Mesodermal cell (in vitro differentiated cells): ENCODE measurements around the gene FBXW5. TPM values are rescaled to one million over a fixed set of nuclear protein-coding genes. Genes with fewer than 3 reads are reported as not detected.

ENCODE experiments used
- H3K27ac ChIP-seq: 2 replicates; pipeline ENCODE4 v1.7.0; 2013; ENCODE audit warnings: mild to moderate bottlenecking, low read depth, low read length, moderate library complexity; ENCODE audit not compliant: severe bottlenecking
- H3K36me3 ChIP-seq: 2 replicates; pipeline ENCODE4 v1.7.1; 2013; ENCODE audit warnings: mild to moderate bottlenecking, low read length, moderate library complexity; ENCODE audit not compliant: control insufficient read depth, insufficient read depth
- H3K4me1 ChIP-seq: one replicate; pipeline ENCODE4 v1.7.1; 2013; ENCODE audit warnings: mild to moderate bottlenecking, low read length; ENCODE audit not compliant: insufficient read depth, control insufficient read depth, poor library complexity, severe bottlenecking
- H3K4me3 ChIP-seq: 2 replicates; pipeline ENCODE4 v1.7.0; 2013; ENCODE audit warnings: low read length, control low read depth, mild to moderate bottlenecking; ENCODE audit not compliant: insufficient read depth, poor library complexity, severe bottlenecking; ENCODE audit errors: extremely low read depth
- H3K9me3 ChIP-seq: 2 replicates; pipeline ENCODE4 v1.7.1; 2013; ENCODE audit warnings: mild to moderate bottlenecking, low read length, moderate library complexity; ENCODE audit not compliant: control insufficient read depth
- WGBS, 2 experiments: methylation state at CpG; one replicate each; pipeline ENCODE4 v1.1.5; 2013; ENCODE audit warnings: missing lambda C conversion rate in 2 of 2; ENCODE audit not compliant: insufficient coverage in 2 of 2; 5-methylcytosine and 5-hydroxymethylcytosine counted together
- polyA plus RNA-seq, 2 experiments: library from polyadenylated mRNA; stranded (reverse); fragments of 50-300 nt; gene quantifications; one replicate each; pipeline ENCODE4 v1.2.3, GENCODE V29; 2013

Gene FBXW5
- 65.1 TPM for polyA plus RNA-seq (2013, experiment 1 of 2)
- polyA plus RNA-seq (2013, experiment 2 of 2): 57.7 TPM

DNA sequence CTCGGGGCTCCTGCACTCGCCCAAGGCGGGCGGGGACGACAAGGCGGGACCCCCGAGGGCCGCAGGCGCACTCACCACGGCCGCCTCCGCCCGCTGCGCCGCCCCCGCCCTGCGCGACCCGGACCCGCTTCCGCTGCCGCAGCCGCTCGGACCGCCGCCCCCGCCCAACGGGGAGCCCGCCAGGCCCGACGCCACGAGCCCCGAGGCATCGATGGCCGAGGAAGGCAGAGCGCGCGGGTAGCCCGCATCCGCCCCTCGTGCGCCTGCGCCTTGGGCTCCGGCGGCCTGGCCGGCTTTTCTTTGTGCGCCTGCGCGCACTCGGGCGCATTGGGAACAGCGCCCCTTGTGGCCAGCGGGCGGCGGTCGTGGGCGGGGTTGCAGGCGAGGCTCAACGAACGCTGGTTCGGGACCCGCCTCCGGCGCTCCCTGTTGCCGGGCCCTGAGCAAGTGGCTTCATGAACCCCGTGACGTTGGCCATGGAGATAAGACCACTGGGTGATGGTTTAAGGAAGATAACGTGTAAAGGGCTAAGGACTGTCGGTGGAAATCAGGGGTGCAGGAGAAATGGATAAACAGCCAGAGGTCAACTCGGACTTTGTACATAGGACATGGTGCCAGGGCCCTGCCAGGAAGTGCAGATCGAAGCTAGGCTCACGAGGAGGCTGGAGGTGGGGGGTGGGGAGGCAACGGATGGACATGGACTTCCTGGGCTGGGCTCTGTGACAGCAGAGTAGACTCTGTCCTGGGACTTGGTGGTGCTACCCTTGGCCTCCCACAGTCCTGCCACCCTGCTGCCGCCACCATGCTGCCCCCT is at the start of gene FBXW5, which contains the start of gene C8G:
Gene FBXW5 (minus strand): TSS at position 220 of the 814 bp plus-strand sequence. CDS start 655 bp downstream, outside the sequence.
Gene C8G (plus strand): TSS at position 725 of the 814 bp plus-strand sequence. CDS start 78 bp downstream, at position 803.
- WGBS, 2 experiments: 7 to 8% methylated on average over 62 to 73 of the region's 74 CpGs
- Histone ChIP-seq H3K4me1 (peaks cover 4% of the 10 kb centered on the region), H3K9me3 (no peaks in the 10 kb centered on the region), H3K4me3 (peak within 1 kb of the TSS; percentile 82), H3K27ac (no peak within 1 kb of the TSS), H3K36me3 (peaks cover 35% of the 10 kb centered on the region)

- Histone ChIP-seq H3K4me3 (peak overlapping the region; percentile 72), H3K9me3 (peaks cover 8% of the 10 kb centered on the region), H3K4me1 (peaks cover 19% of the 10 kb centered on the region), H3K27ac (no peak overlapping the region), H3K36me3 (peaks cover 12% of the 10 kb centered on the region)
- WGBS, 2 experiments: 42 to 44% methylated on average over 17 of the region's 18 CpGs
Measured at GRCh38 chr9:136992819-136993369, 48.4 kb upstream of the FBXW5 start.

- Histone ChIP-seq H3K27ac (no peak within 1 kb of the TSS), H3K9me3 (peaks cover 8% of the 10 kb centered on the region), H3K4me1 (peaks cover 19% of the 10 kb centered on the region), H3K4me3 (peak within 1 kb of the TSS; percentile 72), H3K36me3 (peaks cover 12% of the 10 kb centered on the region)
- WGBS, 2 experiments: 2 to 5% methylated on average over 41 to 58 of the region's 92 CpGs
Measured at GRCh38 chr9:136991993-136992818, 47.7 kb upstream of the FBXW5 start, which contains the start of gene PAXX. PAXX (plus strand) TSS chr9:136992422; CDS start chr9:136992444, 22 bp downstream.

- Histone ChIP-seq H3K4me1 (peaks cover 10% of the 10 kb centered on the region), H3K4me3 (no peak overlapping the region), H3K36me3 (peaks cover 12% of the 10 kb centered on the region), H3K9me3 (peaks cover 8% of the 10 kb centered on the region), H3K27ac (no peak overlapping the region)
- 79 to 86% methylated on average over 7 to 9 of the region's 10 CpGs for WGBS, 2 experiments
Measured at GRCh38 chr9:136990242-136990911, 45.8 kb upstream of the FBXW5 start.

DNA sequence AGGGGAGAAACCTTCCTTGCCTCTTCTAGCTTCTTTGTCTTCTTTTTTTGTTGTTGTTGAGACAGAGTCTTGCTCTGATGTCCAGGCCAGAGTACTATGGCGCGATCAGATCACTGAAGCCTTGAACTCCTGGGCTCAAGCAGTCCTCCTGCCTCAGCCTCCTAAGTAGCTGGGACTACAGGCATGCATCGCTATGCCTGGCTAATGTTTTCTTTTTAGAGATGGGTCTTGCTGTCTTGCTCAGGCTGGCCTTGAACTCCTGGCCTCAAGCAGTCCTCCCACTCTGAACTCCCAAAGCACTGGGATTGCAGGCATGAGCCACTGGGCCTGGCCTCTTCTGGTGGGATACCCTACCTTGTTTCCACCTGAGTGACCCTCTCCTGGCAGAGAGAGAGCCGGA is 44.3 kb upstream of the FBXW5 start:
- H3K9me3 ChIP-seq: peaks cover 8% of the 10 kb centered on the region
- H3K4me3 ChIP-seq: no peak overlapping the region
- H3K27ac ChIP-seq: no peak overlapping the region
- WGBS, 2 experiments: 92 to 95% methylated on average over 2 to 4 of the region's 4 CpGs
- peaks cover 10% of the 10 kb centered on the region for H3K4me1 ChIP-seq
- peaks cover 5% of the 10 kb centered on the region for H3K36me3 ChIP-seq

DNA sequence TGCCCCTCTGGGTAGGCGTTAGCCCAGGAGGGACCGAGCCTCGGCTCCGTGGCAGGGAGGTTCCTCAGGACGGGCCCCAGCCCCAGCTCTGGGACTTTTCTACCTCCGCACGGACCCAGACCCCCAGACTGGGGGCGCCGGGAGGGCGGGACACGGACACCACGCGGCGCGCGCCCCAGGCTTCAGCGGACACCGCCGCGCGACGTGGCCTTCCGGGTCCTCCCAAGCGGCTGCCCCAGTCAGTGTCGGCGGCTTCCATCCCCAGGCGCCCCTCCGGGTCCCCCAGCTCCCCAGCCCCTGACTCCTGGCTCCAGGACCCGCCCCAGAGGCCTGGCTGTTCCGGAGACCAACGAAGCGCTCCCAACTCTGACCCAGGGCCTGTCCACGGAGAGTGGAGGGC is 41.3 kb upstream of the FBXW5 start:
- WGBS, 2 experiments: 76 to 79% methylated on average over 30 to 33 of the region's 33 CpGs
- peaks cover 11% of the 10 kb centered on the region for H3K4me1 ChIP-seq
- no peak overlapping the region for H3K27ac ChIP-seq
- H3K9me3 ChIP-seq: peaks cover 5% of the 10 kb centered on the region
- H3K36me3 ChIP-seq: no peaks in the 10 kb centered on the region
- no peak overlapping the region for H3K4me3 ChIP-seq

DNA sequence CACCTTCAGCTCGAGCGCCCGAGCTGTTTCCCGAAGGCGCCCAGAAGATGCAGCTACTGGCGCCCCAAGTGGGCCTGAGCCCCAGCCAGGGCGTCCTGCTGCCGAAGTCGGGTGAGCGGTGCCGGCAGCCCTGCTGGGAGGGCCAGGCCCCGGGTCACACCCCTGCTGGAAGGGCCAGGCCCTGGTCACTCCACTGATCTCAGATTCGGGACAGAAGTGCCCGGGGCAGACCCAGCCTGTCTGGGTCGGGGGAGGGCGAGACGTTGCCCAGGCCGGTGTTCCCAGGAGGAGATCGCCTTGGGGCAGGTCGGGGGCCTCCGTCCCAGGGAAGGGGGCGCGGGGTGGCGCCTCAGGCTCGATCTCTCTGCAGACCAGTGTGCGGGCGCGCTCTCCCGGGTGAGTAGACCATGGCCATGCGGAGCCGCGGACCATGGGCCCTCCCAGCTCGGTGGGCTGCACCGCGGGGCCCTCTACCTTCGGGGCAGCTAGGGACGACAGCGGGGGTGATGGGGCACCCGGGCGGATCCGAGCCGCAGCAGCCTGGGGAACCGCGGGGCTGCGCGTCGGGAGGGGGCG is 40.6 kb upstream of the FBXW5 start:
- Histone ChIP-seq H3K9me3 (no peaks in the 10 kb centered on the region), H3K4me3 (no peak overlapping the region), H3K4me1 (peaks cover 14% of the 10 kb centered on the region), H3K27ac (no peak overlapping the region), H3K36me3 (no peaks in the 10 kb centered on the region)
- WGBS, 2 experiments: 72 to 79% methylated on average over 42 to 45 of the region's 48 CpGs

GRCh38 chr9:136984464-136985026 is 40.0 kb upstream of the FBXW5 start:
- no peak overlapping the region for H3K27ac ChIP-seq
- peaks cover 14% of the 10 kb centered on the region for H3K4me1 ChIP-seq
- no peaks in the 10 kb centered on the region for H3K36me3 ChIP-seq
- H3K9me3 ChIP-seq: no peaks in the 10 kb centered on the region
- WGBS, 2 experiments: 79 to 83% methylated on average over 21 to 28 of the region's 29 CpGs
- no peak overlapping the region for H3K4me3 ChIP-seq

DNA sequence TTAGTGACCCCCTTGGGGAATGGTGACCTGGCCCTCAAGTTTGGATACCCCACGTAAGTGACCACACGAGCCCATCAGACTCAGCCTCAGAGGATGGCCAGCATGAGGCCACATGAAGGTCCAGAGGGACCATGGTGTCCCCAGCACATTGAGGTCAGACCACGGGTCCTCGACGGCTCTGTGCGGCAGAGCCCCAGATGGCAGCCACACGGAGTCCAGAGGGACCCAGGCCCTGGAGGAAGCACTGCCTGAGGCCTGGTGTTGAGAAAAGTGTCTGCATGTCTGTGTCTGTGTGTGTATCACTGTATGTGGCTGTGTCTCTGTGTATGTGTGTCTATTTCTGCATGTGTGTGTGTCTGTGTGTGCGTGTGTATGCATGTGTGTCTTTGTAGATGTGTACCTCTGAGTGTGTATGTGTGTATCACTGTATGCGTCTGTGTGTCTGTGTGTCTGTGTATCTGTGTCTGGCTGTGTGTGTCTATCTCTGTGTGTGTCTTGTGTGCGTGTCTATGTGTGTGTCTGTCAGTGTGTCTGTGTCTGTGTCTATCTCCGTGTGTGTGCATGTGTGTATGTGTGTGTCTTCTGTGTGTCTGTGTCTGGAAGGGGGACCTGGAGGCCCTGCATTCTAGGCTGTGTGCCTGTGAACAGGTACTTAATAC is 39.2 kb upstream of the FBXW5 start:
- no peaks in the 10 kb centered on the region for H3K9me3 ChIP-seq
- peaks cover 14% of the 10 kb centered on the region for H3K4me1 ChIP-seq
- 86 to 93% methylated on average over 10 of the region's 11 CpGs for WGBS, 2 experiments
- no peaks in the 10 kb centered on the region for H3K36me3 ChIP-seq
- H3K4me3 ChIP-seq: no peak overlapping the region
- H3K27ac ChIP-seq: no peak overlapping the region
